Panc1 (cell line): ENCODE data around the gene NEO1. TPM values are rescaled to one million over a fixed set of nuclear protein-coding genes. Genes with fewer than 3 reads are reported as not detected.

Source experiments
- ATAC-seq: fragments of 200-7000 bp; cut with Tn5 transposase; 2 replicates; pipeline ENCODE4 v1.9.1; 2020; ENCODE audit warnings: mild to moderate bottlenecking, moderate library complexity
- BruUV-seq: library from RNA; stranded (reverse); fragments of 400-500 nt; replicated peaks from 2 replicates; lab custom pipeline; 2021; lab: Mats Ljungman, UMichigan
- CTCF ChIA-PET: fragments of 300-600 bp; sonication (Branson Sonifier 250); formaldehyde crosslinking; loops from one replicate; lab custom pipeline; 2022; ENCODE audit warnings: antibody characterized with exemption; lab: Charles Lee
- POLR2A ChIA-PET: fragments of 300-600 bp; sonication (Branson Sonifier 250); formaldehyde crosslinking; loops from one replicate; lab custom pipeline; 2022; ENCODE audit warnings: antibody characterized with exemption; lab: Charles Lee
- DNase-seq: peaks from one replicate; pipeline ENCODE4 v3.0.0-alpha.2; 2010; ENCODE audit warnings: low read depth, low spot score
- H3K27ac ChIP-seq: 2 replicates; pipeline ENCODE4 v1.5.1; 2011; ENCODE audit warnings: mild to moderate bottlenecking, low read length, inconsistent platforms
- H3K27me3 ChIP-seq: fragments of 200-500 bp; sonication (Bioruptor generic); 2 replicates; pipeline ENCODE4 v1.6.0; 2014; ENCODE audit warnings: low read length, inconsistent platforms; ENCODE audit not compliant: control insufficient read depth, insufficient read depth
- H3K36me3 ChIP-seq: fragments of 200-500 bp; sonication (Bioruptor generic); 2 replicates; pipeline ENCODE4 v1.5.1; 2014; ENCODE audit warnings: inconsistent platforms, mild to moderate bottlenecking, low read length, moderate library complexity; ENCODE audit not compliant: control insufficient read depth, insufficient read depth
- H3K4me1 ChIP-seq: 2 replicates; pipeline ENCODE4 v1.5.1; 2011; ENCODE audit warnings: inconsistent platforms, mild to moderate bottlenecking, low read length, moderate library complexity; ENCODE audit not compliant: control insufficient read depth, insufficient read depth
- H3K4me3 ChIP-seq, 2 experiments: 2 replicates each; pipeline ENCODE4 v1.5.1; 2011 to 2012; ENCODE audit warnings: low read depth in 2 of 2, low read length in 2 of 2, mild to moderate bottlenecking in 2 of 2, inconsistent platforms in 1 of 2, moderate library complexity in 1 of 2
- H3K9me3 ChIP-seq: fragments of 200-500 bp; sonication (Bioruptor generic); 2 replicates; pipeline ENCODE4 v1.5.1; 2014; ENCODE audit warnings: low read depth, mild to moderate bottlenecking, inconsistent platforms, low read length, moderate library complexity; ENCODE audit not compliant: control insufficient read depth, insufficient read depth
- POLR2AphosphoS5 ChIP-seq: IDR thresholded peaks from 2 replicates; pipeline ENCODE4 v1.6.1; 2012; ENCODE audit warnings: mild to moderate bottlenecking, low read depth, low read length, moderate library complexity
- SIN3A ChIP-seq: IDR thresholded peaks from 2 replicates; pipeline ENCODE4 v1.6.1; 2012; ENCODE audit warnings: low read depth, mild to moderate bottlenecking, low read length, moderate library complexity, borderline replicate concordance; ENCODE audit not compliant: insufficient read depth
- TCF7L2 ChIP-seq: IDR thresholded peaks from 2 replicates; pipeline ENCODE4 v1.6.1; 2011; ENCODE audit warnings: mild to moderate bottlenecking, low read depth, low read length, inconsistent platforms
- in situ Hi-C: cut with HindIII; loops from 2 replicates; pipeline ENCODE4 v1.10.0; 2016; ENCODE audit warnings: low sequenced_read_pairs, low pct_unique_long_range_greater_than_20kb
- intact Hi-C: fragments of 100-400 bp; cut with micrococcal nuclease; formaldehyde crosslinking; loops from one replicate; pipeline ENCODE4 v1.10.0; 2022; ENCODE audit not compliant: unreplicated experiment
- total RNA-seq: library from RNA; stranded (reverse); gene quantifications from one replicate; pipeline ENCODE4 v1.2.1, GENCODE V29; 2021; ENCODE audit not compliant: unreplicated experiment
- TF ChIP-seq, protein P1 (sequence below), 2 experiments: IDR thresholded peaks; 2 replicates each; pipeline ENCODE4 v1.6.1; 2011 to 2012; ENCODE audit warnings: low read depth in 2 of 2, control low read depth in 1 of 2, low read length in 1 of 2, mild to moderate bottlenecking in 1 of 2, moderate library complexity in 1 of 2; ENCODE audit not compliant: insufficient read depth in 1 of 2
- TF ChIP-seq, protein P2 (sequence below): fragments of 450-650 bp; IDR thresholded peaks from 2 replicates; pipeline ENCODE4 v1.5.1; 2017; ENCODE audit warnings: mild to moderate bottlenecking

The NEO1 gene
- total RNA-seq, 1 experiment from 2014 or later: 7.5 TPM

DNA sequence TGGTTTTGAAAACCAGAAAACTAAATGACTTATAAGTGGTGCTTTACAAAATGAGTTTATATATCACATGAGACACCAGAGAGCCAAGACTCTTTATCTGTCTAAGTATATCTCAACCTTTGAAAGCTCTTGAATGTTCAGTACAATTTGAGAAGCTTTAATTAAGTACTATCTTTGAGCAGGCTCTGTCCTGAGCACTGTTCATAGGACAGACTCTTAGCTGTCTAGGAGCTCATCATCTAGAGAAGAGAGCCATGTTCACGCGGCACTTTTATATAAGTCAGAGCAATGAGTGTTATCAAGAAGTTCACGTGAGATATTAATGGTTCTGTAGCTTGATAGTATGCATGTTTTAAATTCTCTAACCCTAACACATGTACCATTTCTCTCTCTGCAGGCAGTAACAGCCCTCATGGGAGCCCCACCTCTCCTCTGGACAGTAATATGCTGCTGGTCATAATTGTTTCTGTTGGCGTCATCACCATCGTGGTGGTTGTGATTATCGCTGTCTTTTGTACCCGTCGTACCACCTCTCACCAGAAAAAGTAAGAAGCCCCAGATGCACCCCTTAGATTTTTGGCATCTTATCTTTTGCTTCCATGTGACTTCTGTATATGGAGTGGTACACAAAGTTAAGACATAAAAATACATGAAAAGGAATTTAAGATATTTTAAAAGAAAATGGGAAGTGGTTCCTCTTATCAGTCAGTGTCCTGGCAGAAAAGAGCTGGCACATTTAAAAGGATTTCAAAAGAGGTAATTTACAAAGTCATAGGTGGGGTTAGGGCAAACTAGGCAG is 230.5 kb downstream of the NEO1 start:
- TF ChIP-seq, protein P1, sequence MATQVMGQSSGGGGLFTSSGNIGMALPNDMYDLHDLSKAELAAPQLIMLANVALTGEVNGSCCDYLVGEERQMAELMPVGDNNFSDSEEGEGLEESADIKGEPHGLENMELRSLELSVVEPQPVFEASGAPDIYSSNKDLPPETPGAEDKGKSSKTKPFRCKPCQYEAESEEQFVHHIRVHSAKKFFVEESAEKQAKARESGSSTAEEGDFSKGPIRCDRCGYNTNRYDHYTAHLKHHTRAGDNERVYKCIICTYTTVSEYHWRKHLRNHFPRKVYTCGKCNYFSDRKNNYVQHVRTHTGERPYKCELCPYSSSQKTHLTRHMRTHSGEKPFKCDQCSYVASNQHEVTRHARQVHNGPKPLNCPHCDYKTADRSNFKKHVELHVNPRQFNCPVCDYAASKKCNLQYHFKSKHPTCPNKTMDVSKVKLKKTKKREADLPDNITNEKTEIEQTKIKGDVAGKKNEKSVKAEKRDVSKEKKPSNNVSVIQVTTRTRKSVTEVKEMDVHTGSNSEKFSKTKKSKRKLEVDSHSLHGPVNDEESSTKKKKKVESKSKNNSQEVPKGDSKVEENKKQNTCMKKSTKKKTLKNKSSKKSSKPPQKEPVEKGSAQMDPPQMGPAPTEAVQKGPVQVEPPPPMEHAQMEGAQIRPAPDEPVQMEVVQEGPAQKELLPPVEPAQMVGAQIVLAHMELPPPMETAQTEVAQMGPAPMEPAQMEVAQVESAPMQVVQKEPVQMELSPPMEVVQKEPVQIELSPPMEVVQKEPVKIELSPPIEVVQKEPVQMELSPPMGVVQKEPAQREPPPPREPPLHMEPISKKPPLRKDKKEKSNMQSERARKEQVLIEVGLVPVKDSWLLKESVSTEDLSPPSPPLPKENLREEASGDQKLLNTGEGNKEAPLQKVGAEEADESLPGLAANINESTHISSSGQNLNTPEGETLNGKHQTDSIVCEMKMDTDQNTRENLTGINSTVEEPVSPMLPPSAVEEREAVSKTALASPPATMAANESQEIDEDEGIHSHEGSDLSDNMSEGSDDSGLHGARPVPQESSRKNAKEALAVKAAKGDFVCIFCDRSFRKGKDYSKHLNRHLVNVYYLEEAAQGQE (IDR thresholded peaks at IDR 0.05; ENCODE audit: insufficient read depth in 1 of 2, low read depth in 2 of 2, low read length in 1 of 2): no peak
- TF ChIP-seq TCF7L2: no peak
- TF ChIP-seq, protein P2, sequence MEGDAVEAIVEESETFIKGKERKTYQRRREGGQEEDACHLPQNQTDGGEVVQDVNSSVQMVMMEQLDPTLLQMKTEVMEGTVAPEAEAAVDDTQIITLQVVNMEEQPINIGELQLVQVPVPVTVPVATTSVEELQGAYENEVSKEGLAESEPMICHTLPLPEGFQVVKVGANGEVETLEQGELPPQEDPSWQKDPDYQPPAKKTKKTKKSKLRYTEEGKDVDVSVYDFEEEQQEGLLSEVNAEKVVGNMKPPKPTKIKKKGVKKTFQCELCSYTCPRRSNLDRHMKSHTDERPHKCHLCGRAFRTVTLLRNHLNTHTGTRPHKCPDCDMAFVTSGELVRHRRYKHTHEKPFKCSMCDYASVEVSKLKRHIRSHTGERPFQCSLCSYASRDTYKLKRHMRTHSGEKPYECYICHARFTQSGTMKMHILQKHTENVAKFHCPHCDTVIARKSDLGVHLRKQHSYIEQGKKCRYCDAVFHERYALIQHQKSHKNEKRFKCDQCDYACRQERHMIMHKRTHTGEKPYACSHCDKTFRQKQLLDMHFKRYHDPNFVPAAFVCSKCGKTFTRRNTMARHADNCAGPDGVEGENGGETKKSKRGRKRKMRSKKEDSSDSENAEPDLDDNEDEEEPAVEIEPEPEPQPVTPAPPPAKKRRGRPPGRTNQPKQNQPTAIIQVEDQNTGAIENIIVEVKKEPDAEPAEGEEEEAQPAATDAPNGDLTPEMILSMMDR: no peak
- no peak for TF ChIP-seq POLR2AphosphoS5
- TF ChIP-seq SIN3A: no peak
- intact Hi-C loops (no loop called here), in situ Hi-C loops (no loop called here)
- Histone ChIP-seq H3K9me3 (no peaks in the 10 kb centered on the region), H3K27ac (no peak overlapping the region), H3K36me3 (no peaks in the 10 kb centered on the region), H3K4me3 (no peak overlapping the region), H3K4me1 (no peaks in the 10 kb centered on the region), H3K27me3 (peaks cover 2% of the 10 kb centered on the region; the same call in 1 of the 2 replicates)
- BruUV-seq: no TSS peak
- ChIA-PET CTCF (interaction anchor here (0.6 kb wide), 2 partner anchors 29 to 179 kb away, joined by 4 to 16 read pairs; no protein-coding TSS in a partner anchor), POLR2A (no interaction called here)
- ATAC-seq: no peak
- DNase-seq: no peak

DNA sequence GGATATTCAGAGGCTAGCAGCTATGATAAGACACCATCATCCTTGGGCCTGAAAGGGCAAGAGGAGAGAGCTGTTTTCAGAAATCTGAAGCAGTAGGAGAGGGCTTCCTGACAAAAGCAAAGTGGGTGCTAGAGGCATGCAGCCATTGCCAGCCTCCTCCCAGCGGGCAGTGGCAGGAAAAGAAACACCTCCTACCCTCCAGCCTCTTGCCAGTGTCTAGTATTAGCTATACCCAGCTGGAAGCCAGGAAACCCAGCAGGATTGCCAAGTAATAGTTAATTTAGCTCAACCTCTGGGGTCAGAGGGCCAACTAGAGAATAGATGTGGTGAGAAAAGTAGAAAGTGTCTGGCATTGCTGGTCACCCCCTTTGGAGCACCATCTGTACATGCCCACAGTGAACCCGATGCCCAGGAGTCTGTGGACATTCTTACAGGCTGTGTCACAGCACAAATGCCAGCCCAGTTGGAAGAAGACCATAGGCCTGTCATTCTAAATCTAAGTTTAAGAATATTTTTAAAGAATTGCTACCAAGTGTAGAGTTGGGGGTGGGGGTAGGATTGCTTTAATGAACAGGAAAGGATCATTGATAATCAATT is 231.2 kb downstream of the NEO1 start:
- ATAC-seq (no peak), DNase-seq (no peak)
- ChIA-PET POLR2A (no interaction called here), CTCF (interaction anchor here (0.6 kb wide), 2 partner anchors 28 to 178 kb away, joined by 4 to 16 read pairs; no protein-coding TSS in a partner anchor)
- no TSS peak for BruUV-seq
- intact Hi-C loops: no loop called here
- Histone ChIP-seq H3K36me3 (no peaks in the 10 kb centered on the region), H3K27me3 (no peaks in the 10 kb centered on the region; the same call in 1 of the 2 replicates), H3K4me1 (no peaks in the 10 kb centered on the region), H3K4me3 (no peak overlapping the region), H3K9me3 (no peaks in the 10 kb centered on the region), H3K27ac (no peak overlapping the region)
- no peak for TF ChIP-seq SIN3A
- TF ChIP-seq POLR2AphosphoS5: no peak
- no peak for TF ChIP-seq TCF7L2
- TF ChIP-seq, protein P2: no peak
- TF ChIP-seq, protein P1 (IDR thresholded peaks at IDR 0.05; ENCODE audit: insufficient read depth in 1 of 2, low read depth in 2 of 2, low read length in 1 of 2): no peak
- in situ Hi-C loops: no loop called here
